ENCODE measurements around the gene SUCO.

- TF ChIP-seq CTCF (IDR thresholded peaks at IDR 0.05; ENCODE audit: low read depth, low read length) (no peak), EZH2phosphoT487 (IDR thresholded peaks at IDR 0.05; ENCODE audit: low read depth) (no peak)
Measured at GRCh38 chr1:172642970-172643369, 110.0 kb downstream of the SUCO start.
